AG10803 (cell line): Measurements from ENCODE around the gene KDM8.

Source experiments
- DNase-seq: peaks from one replicate; pipeline ENCODE4 v3.0.0; 2010; ENCODE audit warnings: low read depth
- H3K4me3 ChIP-seq: 2 replicates; pipeline ENCODE4 v1.5.1; 2011; ENCODE audit warnings: mild to moderate bottlenecking, low read length, control low read depth
- CTCF ChIP-seq: conservative IDR thresholded peaks from 2 replicates; pipeline ENCODE4 v1.5.1; 2011; ENCODE audit warnings: mild to moderate bottlenecking, low read length, control low read depth, inconsistent platforms

KDM8 gene

GRCh38 chr16:27209591-27209990, 6.3 kb downstream of the KDM8 start:
- DNase-seq = no peak
- no peak overlapping the region for H3K4me3 ChIP-seq
- no peak for TF ChIP-seq CTCF

- TF ChIP-seq CTCF = no peak
- no peak for DNase-seq
- no peak overlapping the region for H3K4me3 ChIP-seq
Measured at GRCh38 chr16:27210174-27210573, 6.8 kb downstream of the KDM8 start.

- no peak for DNase-seq
- no peak overlapping the region for H3K4me3 ChIP-seq
- no peak for TF ChIP-seq CTCF
Measured at GRCh38 chr16:27211026-27211425, 7.7 kb downstream of the KDM8 start.

GRCh38 chr16:27214084-27214961, 11.0 kb downstream of the KDM8 start:
- no peak overlapping the region for H3K4me3 ChIP-seq
- no peak for TF ChIP-seq CTCF
- no peak for DNase-seq

- H3K4me3 ChIP-seq = no peak overlapping the region
- TF ChIP-seq CTCF = no peak
- DNase-seq = no peak
Measured at GRCh38 chr16:27215660-27216059, 12.3 kb downstream of the KDM8 start.

GRCh38 chr16:27216297-27216885, 13.1 kb downstream of the KDM8 start:
- no peak for DNase-seq
- TF ChIP-seq CTCF = no peak
- no peak overlapping the region for H3K4me3 ChIP-seq

GRCh38 chr16:27217256-27217655, 13.9 kb downstream of the KDM8 start:
- no peak for TF ChIP-seq CTCF
- peak; percentile 30 for DNase-seq
- H3K4me3 ChIP-seq = no peak overlapping the region
